Measurements from ENCODE around the gene HAAO.

Gene HAAO

DNA sequence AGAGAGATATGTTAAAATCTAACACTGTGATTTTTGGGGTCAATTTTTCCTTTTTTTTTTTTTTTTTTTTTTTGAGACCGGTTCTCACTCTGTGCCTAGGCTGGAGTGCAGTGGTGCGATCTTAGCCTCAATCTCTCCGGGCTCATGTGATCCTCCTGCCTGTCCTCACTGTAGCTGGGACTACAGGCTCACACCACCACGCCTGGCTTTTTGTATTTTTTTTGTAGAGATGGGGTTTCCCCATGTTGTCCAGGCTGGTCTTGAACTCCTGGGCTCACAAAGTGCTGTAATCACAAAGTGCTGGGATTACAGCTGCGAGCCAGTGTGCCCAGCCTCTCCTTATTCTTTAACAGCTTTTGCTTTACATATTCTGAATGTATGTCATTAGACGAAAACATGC is 2.9 kb upstream of the HAAO start:
- no peak overlapping the region for H3K18ac ChIP-seq (ENCODE audit: low read length)
- peaks cover 8 to 15% of the 10 kb centered on the region in 2 experiments for H3K4me1 ChIP-seq (ENCODE audit: control insufficient read depth in 1 of 2, insufficient read depth in 2 of 2, low read length in 2 of 2)
- no peak overlapping the region for H4K12ac ChIP-seq (ENCODE audit: low read depth, low read length)
- no peak overlapping the region for H3K14ac ChIP-seq (ENCODE audit: low read length)
- H3K23ac ChIP-seq (ENCODE audit: low read length): no peak overlapping the region
- DNase-seq: no peak
- peaks cover 0 to 3% of the 10 kb centered on the region in 2 experiments for H3K36me3 ChIP-seq (ENCODE audit: control insufficient read depth in 1 of 2, insufficient read depth in 2 of 2, low read length in 2 of 2)
- peaks cover 19% of the 10 kb centered on the region for H3K79me1 ChIP-seq (ENCODE audit: low read length)
- peak overlapping the region; percentile 51 for H2AK5ac ChIP-seq (ENCODE audit: low read length)
- no peaks in the 10 kb centered on the region for H3K27me3 ChIP-seq (ENCODE audit: insufficient read depth, low read length)
- no CpG with 5 or more reads among the region's 6 CpGs for WGBS (ENCODE audit: extremely low coverage, insufficient coverage, insufficient read length)
- no peak overlapping the region for H3K4me3 ChIP-seq (ENCODE audit: low read depth, low read length)
- no peak overlapping the region for H3K27ac ChIP-seq (ENCODE audit: low read depth, low read length)
- no peak overlapping the region for H2AFZ ChIP-seq (ENCODE audit: insufficient read depth, low read length, poor library complexity)
- H2BK5ac ChIP-seq (ENCODE audit: low read depth, low read length, poor library complexity): no peak overlapping the region
- H3K79me2 ChIP-seq (ENCODE audit: control insufficient read depth, insufficient read depth, low read length, poor library complexity): no peaks in the 10 kb centered on the region
- peak overlapping the region; percentile 37 for H2BK120ac ChIP-seq (ENCODE audit: insufficient read depth, low read length, poor library complexity)
- H3K9ac ChIP-seq (ENCODE audit: low read length): no peak overlapping the region
- H3K4me2 ChIP-seq (ENCODE audit: low read length): no peak overlapping the region
- H4K8ac ChIP-seq (ENCODE audit: low read depth, low read length): no peak overlapping the region
- H3K4ac ChIP-seq (ENCODE audit: low read depth, low read length): no peak overlapping the region
- H2BK12ac ChIP-seq (ENCODE audit: low read length): peak overlapping the region; percentile 23
- H4K91ac ChIP-seq (ENCODE audit: low read depth, low read length): peak overlapping the region; percentile 38
- no peaks in the 10 kb centered on the region for H3K9me3 ChIP-seq (ENCODE audit: insufficient read depth, low read depth, low read length)

- Histone ChIP-seq H3K79me1 (ENCODE audit: low read length) (peaks cover 19% of the 10 kb centered on the region), H2AFZ (ENCODE audit: insufficient read depth, low read length, poor library complexity) (no peak overlapping the region), H2AK5ac (ENCODE audit: low read length) (no peak overlapping the region), H3K4me2 (ENCODE audit: low read length) (peak overlapping the region; percentile 27), H3K27me3 (ENCODE audit: insufficient read depth, low read length) (no peaks in the 10 kb centered on the region), H4K12ac (ENCODE audit: low read depth, low read length) (no peak overlapping the region), H3K9me3 (ENCODE audit: insufficient read depth, low read depth, low read length) (no peaks in the 10 kb centered on the region), H2BK12ac (ENCODE audit: low read length) (peak overlapping the region; percentile 81), H3K4ac (ENCODE audit: low read depth, low read length) (no peak overlapping the region), H3K23ac (ENCODE audit: low read length) (no peak overlapping the region), H3K36me3 (ENCODE audit: control insufficient read depth in 1 of 2, insufficient read depth in 2 of 2, low read length in 2 of 2) (peaks cover 0 to 3% of the 10 kb centered on the region in 2 experiments), H4K91ac (ENCODE audit: low read depth, low read length) (peak overlapping the region; percentile 66), H2BK120ac (ENCODE audit: insufficient read depth, low read length, poor library complexity) (peak overlapping the region; percentile 61), H3K4me1 (ENCODE audit: control insufficient read depth in 1 of 2, insufficient read depth in 2 of 2, low read length in 2 of 2) (peaks cover 6 to 15% of the 10 kb centered on the region in 2 experiments), H2BK5ac (ENCODE audit: low read depth, low read length, poor library complexity) (peak overlapping the region; percentile 45), H3K79me2 (ENCODE audit: control insufficient read depth, insufficient read depth, low read length, poor library complexity) (no peaks in the 10 kb centered on the region), H3K27ac (ENCODE audit: low read depth, low read length) (peak overlapping the region; percentile 99), H3K4me3 (ENCODE audit: low read depth, low read length) (no peak overlapping the region), H4K8ac (ENCODE audit: low read depth, low read length) (no peak overlapping the region), H3K9ac (ENCODE audit: low read length) (no peak overlapping the region), H3K18ac (ENCODE audit: low read length) (peak overlapping the region; percentile 49), H3K14ac (ENCODE audit: low read length) (no peak overlapping the region)
- DNase-seq: peak in 1 of 2 donors; percentile 56
- WGBS (ENCODE audit: extremely low coverage, insufficient coverage, insufficient read length): no CpG with 5 or more reads among the region's 8 CpGs
These were observed 2.1 kb upstream of the HAAO start for GRCh38 chr2:42794271-42795046.

DNA sequence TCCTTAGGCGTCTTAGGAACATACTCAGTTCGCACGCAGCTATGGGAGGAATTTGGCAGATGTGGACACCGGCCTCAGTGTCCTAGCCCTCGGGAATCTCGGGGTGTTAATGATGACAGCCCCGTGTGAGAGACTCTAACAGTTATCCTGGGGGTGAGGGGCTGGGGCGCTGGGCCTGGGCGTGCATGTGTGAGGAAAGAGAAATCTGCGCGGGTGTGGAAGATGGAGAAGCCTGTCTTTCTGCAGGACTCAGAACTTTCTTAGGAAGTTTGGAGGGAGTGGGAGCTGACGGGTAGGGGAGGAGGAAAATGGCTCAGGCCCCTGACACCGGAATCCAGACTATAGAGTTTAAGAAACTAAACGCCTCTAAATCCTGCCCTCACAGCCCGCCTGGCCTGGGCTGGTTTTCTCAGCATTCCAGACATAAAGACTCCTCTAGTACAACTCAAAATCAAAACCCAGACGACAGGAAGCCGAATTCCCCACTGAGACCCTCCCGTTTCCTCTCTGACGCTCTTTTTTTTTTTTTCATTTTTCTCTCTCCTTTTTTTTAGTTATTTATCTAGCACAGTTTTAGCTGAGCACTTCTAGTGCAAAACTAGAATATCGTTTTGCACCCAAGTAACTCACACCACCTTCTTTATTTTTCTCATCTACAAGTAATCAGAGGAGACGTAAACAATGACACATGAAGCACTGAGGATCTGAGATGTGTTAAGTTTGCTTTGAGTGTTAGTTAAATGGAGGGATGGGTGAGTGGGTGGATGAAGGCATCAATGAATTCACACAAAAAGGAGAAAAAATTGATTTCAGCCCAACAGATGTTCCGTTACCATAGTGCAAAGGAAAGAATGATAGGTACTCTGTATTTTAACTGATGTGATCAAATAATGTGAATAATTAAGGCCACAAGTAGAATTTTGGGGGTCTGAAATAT is 1.2 kb upstream of the HAAO start:
- peak overlapping the region; percentile 99 for H3K27ac ChIP-seq (ENCODE audit: low read depth, low read length)
- peak overlapping the region; percentile 70 for H3K4me3 ChIP-seq (ENCODE audit: low read depth, low read length)
- H3K23ac ChIP-seq (ENCODE audit: low read length): no peak overlapping the region
- H3K79me2 ChIP-seq (ENCODE audit: control insufficient read depth, insufficient read depth, low read length, poor library complexity): no peaks in the 10 kb centered on the region
- H2AK5ac ChIP-seq (ENCODE audit: low read length): peak overlapping the region; percentile 51
- H2AFZ ChIP-seq (ENCODE audit: insufficient read depth, low read length, poor library complexity): peak overlapping the region; percentile 21
- peak overlapping the region; percentile 90 for H3K9ac ChIP-seq (ENCODE audit: low read length)
- peak overlapping the region; percentile 80 for H2BK120ac ChIP-seq (ENCODE audit: insufficient read depth, low read length, poor library complexity)
- peak overlapping the region; percentile 4 for H3K4ac ChIP-seq (ENCODE audit: low read depth, low read length)
- peaks cover 0 to 6% of the 10 kb centered on the region in 2 experiments for H3K36me3 ChIP-seq (ENCODE audit: control insufficient read depth in 1 of 2, insufficient read depth in 2 of 2, low read length in 2 of 2)
- no CpG with 5 or more reads among the region's 22 CpGs for WGBS (ENCODE audit: extremely low coverage, insufficient coverage, insufficient read length)
- peak overlapping the region; percentile 68 for H2BK5ac ChIP-seq (ENCODE audit: low read depth, low read length, poor library complexity)
- peak overlapping the region; percentile 91 for H3K4me2 ChIP-seq (ENCODE audit: low read length)
- peak overlapping the region; percentile 67 for H4K12ac ChIP-seq (ENCODE audit: low read depth, low read length)
- peak overlapping the region; percentile 83 for H4K91ac ChIP-seq (ENCODE audit: low read depth, low read length)
- H2BK12ac ChIP-seq (ENCODE audit: low read length): no peak overlapping the region
- no peaks in the 10 kb centered on the region for H3K27me3 ChIP-seq (ENCODE audit: insufficient read depth, low read length)
- DNase-seq: no peak
- H3K4me1 ChIP-seq (ENCODE audit: control insufficient read depth in 1 of 2, insufficient read depth in 2 of 2, low read length in 2 of 2): peaks cover 6 to 15% of the 10 kb centered on the region in 2 experiments
- peaks cover 19% of the 10 kb centered on the region for H3K79me1 ChIP-seq (ENCODE audit: low read length)
- H3K9me3 ChIP-seq (ENCODE audit: insufficient read depth, low read depth, low read length): no peaks in the 10 kb centered on the region
- peak overlapping the region; percentile 94 for H3K14ac ChIP-seq (ENCODE audit: low read length)
- peak overlapping the region; percentile 20 for H4K8ac ChIP-seq (ENCODE audit: low read depth, low read length)
- peak overlapping the region; percentile 76 for H3K18ac ChIP-seq (ENCODE audit: low read length)

- Histone ChIP-seq H3K79me1 (ENCODE audit: low read length) (peaks cover 19% of the 10 kb centered on the region), H4K8ac (ENCODE audit: low read depth, low read length) (peak overlapping the region; percentile 20), H3K9ac (ENCODE audit: low read length) (no peak overlapping the region), H3K14ac (ENCODE audit: low read length) (peak overlapping the region; percentile 23), H3K27me3 (ENCODE audit: insufficient read depth, low read length) (no peaks in the 10 kb centered on the region), H2BK12ac (ENCODE audit: low read length) (no peak overlapping the region), H3K9me3 (ENCODE audit: insufficient read depth, low read depth, low read length) (no peaks in the 10 kb centered on the region), H4K91ac (ENCODE audit: low read depth, low read length) (peak overlapping the region; percentile 83), H3K4me3 (ENCODE audit: low read depth, low read length) (peak overlapping the region; percentile 70), H2AFZ (ENCODE audit: insufficient read depth, low read length, poor library complexity) (no peak overlapping the region), H3K4me2 (ENCODE audit: low read length) (peak overlapping the region; percentile 91), H4K12ac (ENCODE audit: low read depth, low read length) (peak overlapping the region; percentile 67), H3K27ac (ENCODE audit: low read depth, low read length) (peak overlapping the region; percentile 99), H3K23ac (ENCODE audit: low read length) (no peak overlapping the region), H3K36me3 (ENCODE audit: control insufficient read depth in 1 of 2, insufficient read depth in 2 of 2, low read length in 2 of 2) (peaks cover 5 to 6% of the 10 kb centered on the region in 2 experiments), H3K4me1 (ENCODE audit: control insufficient read depth in 1 of 2, insufficient read depth in 2 of 2, low read length in 2 of 2) (peaks cover 6 to 15% of the 10 kb centered on the region in 2 experiments), H3K79me2 (ENCODE audit: control insufficient read depth, insufficient read depth, low read length, poor library complexity) (no peaks in the 10 kb centered on the region), H3K4ac (ENCODE audit: low read depth, low read length) (no peak overlapping the region), H2AK5ac (ENCODE audit: low read length) (no peak overlapping the region), H3K18ac (ENCODE audit: low read length) (peak overlapping the region; percentile 76), H2BK120ac (ENCODE audit: insufficient read depth, low read length, poor library complexity) (peak overlapping the region; percentile 80), H2BK5ac (ENCODE audit: low read depth, low read length, poor library complexity) (peak overlapping the region; percentile 68)
- WGBS (ENCODE audit: extremely low coverage, insufficient coverage, insufficient read length): no CpG with 5 or more reads among the region's 18 CpGs
- peak in 1 of 2 donors; percentile 27 for DNase-seq
These were observed 248 bp downstream of the HAAO start for GRCh38 chr2:42792087-42792582.

Measured in trophoblast cell (in vitro differentiated cells and primary cell).